Vagina (tissue), 2 donors: Measurements from ENCODE around the gene TBC1D22A.

Experiments used
- POLR2A ChIP-seq, 2 donors: fragments of 450-650 bp; IDR thresholded peaks; one replicate each; pipeline ENCODE4 v1.6.1; 2017; ENCODE audit warnings: antibody characterized with exemption in 2 of 2, mild to moderate bottlenecking in 2 of 2, moderate library complexity in 2 of 2
- TF ChIP-seq, protein P1 (sequence below), 3 experiments: fragments of 450-650 bp in 2 of 3; fragments of 200-600 bp in 1 of 3; sonication (generic) in 1 of 3; IDR thresholded peaks; one replicate each; pipeline ENCODE4 v1.5.1; 2017 to 2019; ENCODE audit warnings: antibody characterized with exemption in 3 of 3, mild to moderate bottlenecking in 2 of 3, moderate library complexity in 2 of 3

DNA sequence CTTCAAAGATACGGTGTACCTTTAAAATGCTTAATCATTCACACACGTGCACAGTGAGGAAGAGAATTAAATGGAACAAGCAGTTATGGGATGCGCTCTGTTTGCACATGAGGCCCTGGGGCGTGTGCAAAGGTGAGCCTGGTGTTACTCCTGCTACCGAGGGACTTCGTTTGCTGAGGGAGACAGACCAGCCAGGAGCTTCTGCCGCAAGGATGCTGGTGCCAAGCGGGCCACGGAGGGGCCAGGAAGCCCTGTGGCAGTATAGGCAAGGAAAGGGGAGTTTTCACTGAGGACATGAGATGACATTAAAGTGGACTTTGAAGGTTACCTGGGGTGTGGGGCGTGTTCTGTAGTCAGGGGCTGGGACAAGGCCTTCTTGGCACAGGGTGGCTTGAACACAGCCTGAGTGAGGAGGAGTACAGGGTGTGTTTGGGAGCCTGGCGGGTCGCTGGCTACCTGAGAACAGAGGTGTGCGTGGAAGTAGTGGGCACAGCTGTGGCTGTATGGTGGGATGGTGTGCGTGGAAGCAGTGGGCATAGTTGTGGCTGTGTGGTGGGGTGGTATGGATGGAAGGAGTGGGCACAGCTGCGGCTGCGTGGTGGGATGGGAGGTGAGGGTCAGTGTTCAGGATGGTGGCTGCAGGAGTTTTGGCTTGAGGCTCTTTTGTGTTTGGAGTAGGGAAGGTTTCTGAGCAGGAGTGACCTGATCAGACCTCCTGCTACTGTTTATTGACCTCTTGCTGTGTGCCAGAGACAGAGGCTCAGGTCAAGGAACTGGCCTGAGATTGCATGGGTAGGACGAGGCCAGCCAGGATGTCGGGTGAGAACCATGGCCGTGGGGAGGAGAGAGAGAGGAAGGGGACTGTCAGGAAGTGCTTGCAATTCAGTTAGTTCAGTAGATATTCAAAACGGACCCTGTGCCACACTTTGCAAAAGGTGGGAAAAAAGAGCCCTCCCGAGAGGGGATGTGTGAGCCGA lies 13.7 kb downstream of the TBC1D22A start:
- TF ChIP-seq, protein P1, sequence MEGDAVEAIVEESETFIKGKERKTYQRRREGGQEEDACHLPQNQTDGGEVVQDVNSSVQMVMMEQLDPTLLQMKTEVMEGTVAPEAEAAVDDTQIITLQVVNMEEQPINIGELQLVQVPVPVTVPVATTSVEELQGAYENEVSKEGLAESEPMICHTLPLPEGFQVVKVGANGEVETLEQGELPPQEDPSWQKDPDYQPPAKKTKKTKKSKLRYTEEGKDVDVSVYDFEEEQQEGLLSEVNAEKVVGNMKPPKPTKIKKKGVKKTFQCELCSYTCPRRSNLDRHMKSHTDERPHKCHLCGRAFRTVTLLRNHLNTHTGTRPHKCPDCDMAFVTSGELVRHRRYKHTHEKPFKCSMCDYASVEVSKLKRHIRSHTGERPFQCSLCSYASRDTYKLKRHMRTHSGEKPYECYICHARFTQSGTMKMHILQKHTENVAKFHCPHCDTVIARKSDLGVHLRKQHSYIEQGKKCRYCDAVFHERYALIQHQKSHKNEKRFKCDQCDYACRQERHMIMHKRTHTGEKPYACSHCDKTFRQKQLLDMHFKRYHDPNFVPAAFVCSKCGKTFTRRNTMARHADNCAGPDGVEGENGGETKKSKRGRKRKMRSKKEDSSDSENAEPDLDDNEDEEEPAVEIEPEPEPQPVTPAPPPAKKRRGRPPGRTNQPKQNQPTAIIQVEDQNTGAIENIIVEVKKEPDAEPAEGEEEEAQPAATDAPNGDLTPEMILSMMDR (IDR thresholded peaks at IDR 0.05): no peak
- no peak for TF ChIP-seq POLR2A (IDR thresholded peaks at IDR 0.05)
